ENCODE results near the gene PRR23E. TPM values are rescaled to one million over a fixed set of nuclear protein-coding genes. Genes with fewer than 3 reads are reported as not detected.

PRR23E gene
- total RNA-seq, 1 experiment from 2014 or later = not detected

- Histone ChIP-seq H3K36me3 (ENCODE audit: low read depth) (no peaks in the 10 kb centered on the region), H3K9me2 (ENCODE audit: insufficient read depth) (no peaks in the 10 kb centered on the region), H2AFZ (no peak overlapping the region), H3K79me2 (ENCODE audit: low read depth) (no peaks in the 10 kb centered on the region), H3F3A (ENCODE audit: insufficient read depth, low read depth) (no peaks in the 10 kb centered on the region), H3K9me3 (ENCODE audit: insufficient read depth, low read depth) (no peaks in the 10 kb centered on the region), H3K4me3 (no peak overlapping the region), H4K20me1 (ENCODE audit: insufficient read depth) (no peaks in the 10 kb centered on the region), H3K4me2 (no peak overlapping the region), H3K27ac (no peak overlapping the region), H3K4me1 (replicated peaks; ENCODE audit: insufficient read depth) (no peaks in the 10 kb centered on the region), H3K27me3 (ENCODE audit: insufficient read depth, low read depth) (peaks cover 71% of the 10 kb centered on the region)
- BruUV-seq (replicated peaks) = no TSS peak
- intact Hi-C loops (cut with micrococcal nuclease; ENCODE audit: unreplicated experiment) = no loop called here
- ChIA-PET CTCF (no interaction called here), POLR2A (ENCODE audit: unreplicated experiment) (no interaction called here)
- TF ChIP-seq, protein P1, sequence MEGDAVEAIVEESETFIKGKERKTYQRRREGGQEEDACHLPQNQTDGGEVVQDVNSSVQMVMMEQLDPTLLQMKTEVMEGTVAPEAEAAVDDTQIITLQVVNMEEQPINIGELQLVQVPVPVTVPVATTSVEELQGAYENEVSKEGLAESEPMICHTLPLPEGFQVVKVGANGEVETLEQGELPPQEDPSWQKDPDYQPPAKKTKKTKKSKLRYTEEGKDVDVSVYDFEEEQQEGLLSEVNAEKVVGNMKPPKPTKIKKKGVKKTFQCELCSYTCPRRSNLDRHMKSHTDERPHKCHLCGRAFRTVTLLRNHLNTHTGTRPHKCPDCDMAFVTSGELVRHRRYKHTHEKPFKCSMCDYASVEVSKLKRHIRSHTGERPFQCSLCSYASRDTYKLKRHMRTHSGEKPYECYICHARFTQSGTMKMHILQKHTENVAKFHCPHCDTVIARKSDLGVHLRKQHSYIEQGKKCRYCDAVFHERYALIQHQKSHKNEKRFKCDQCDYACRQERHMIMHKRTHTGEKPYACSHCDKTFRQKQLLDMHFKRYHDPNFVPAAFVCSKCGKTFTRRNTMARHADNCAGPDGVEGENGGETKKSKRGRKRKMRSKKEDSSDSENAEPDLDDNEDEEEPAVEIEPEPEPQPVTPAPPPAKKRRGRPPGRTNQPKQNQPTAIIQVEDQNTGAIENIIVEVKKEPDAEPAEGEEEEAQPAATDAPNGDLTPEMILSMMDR (conservative IDR thresholded peaks at IDR 0.05) = no peak
- no peak for TF ChIP-seq EZH2 (IDR thresholded peaks at IDR 0.05; ENCODE audit: low read depth)
- no peak for DNase-seq
Observed at GRCh38 chr3:127161236-127161635, 31.7 kb upstream of the PRR23E start.

DNA sequence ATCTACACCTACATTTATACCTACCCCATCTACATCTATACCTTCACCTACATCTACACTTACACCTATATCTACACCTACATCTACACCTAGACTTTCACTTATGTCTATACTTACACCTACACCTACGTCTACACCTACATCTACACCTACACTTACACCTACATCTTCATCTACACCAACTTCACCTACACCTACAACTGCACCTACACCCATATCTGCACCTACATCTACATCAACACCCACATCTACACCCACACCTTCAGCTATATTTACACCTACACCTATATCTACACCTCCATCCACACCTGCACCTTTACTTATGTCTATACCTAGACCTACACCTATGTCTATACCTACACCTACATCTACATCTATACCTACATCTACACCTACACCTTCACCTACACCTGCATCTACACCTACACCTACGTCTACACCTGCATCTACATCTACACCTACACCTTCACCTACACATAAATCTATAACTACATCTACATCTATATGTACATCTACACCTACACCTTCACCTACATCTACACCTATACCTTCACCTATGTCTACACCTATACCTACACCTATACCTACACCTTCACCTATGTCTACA lies 30.9 kb upstream of the PRR23E start:
- Histone ChIP-seq H3K4me1 (replicated peaks; ENCODE audit: insufficient read depth) (no peaks in the 10 kb centered on the region), H3K9me2 (ENCODE audit: insufficient read depth) (no peaks in the 10 kb centered on the region), H4K20me1 (ENCODE audit: insufficient read depth) (no peaks in the 10 kb centered on the region), H2AFZ (no peak overlapping the region), H3K4me2 (no peak overlapping the region), H3K4me3 (no peak overlapping the region), H3K27ac (no peak overlapping the region), H3K79me2 (ENCODE audit: low read depth) (no peaks in the 10 kb centered on the region), H3F3A (ENCODE audit: insufficient read depth, low read depth) (no peaks in the 10 kb centered on the region), H3K36me3 (ENCODE audit: low read depth) (no peaks in the 10 kb centered on the region), H3K27me3 (ENCODE audit: insufficient read depth, low read depth) (peaks cover 71% of the 10 kb centered on the region), H3K9me3 (ENCODE audit: insufficient read depth, low read depth) (no peaks in the 10 kb centered on the region)
- POLR2A ChIA-PET (ENCODE audit: unreplicated experiment) = no interaction called here
- TF ChIP-seq, protein P1 (conservative IDR thresholded peaks at IDR 0.05) = no peak
- TF ChIP-seq EZH2 (IDR thresholded peaks at IDR 0.05; ENCODE audit: low read depth) = no peak
- CTCF ChIA-PET = no interaction called here
- no peak for DNase-seq
- intact Hi-C loops (cut with micrococcal nuclease; ENCODE audit: unreplicated experiment) = no loop called here
- BruUV-seq (replicated peaks) = no TSS peak

DNA sequence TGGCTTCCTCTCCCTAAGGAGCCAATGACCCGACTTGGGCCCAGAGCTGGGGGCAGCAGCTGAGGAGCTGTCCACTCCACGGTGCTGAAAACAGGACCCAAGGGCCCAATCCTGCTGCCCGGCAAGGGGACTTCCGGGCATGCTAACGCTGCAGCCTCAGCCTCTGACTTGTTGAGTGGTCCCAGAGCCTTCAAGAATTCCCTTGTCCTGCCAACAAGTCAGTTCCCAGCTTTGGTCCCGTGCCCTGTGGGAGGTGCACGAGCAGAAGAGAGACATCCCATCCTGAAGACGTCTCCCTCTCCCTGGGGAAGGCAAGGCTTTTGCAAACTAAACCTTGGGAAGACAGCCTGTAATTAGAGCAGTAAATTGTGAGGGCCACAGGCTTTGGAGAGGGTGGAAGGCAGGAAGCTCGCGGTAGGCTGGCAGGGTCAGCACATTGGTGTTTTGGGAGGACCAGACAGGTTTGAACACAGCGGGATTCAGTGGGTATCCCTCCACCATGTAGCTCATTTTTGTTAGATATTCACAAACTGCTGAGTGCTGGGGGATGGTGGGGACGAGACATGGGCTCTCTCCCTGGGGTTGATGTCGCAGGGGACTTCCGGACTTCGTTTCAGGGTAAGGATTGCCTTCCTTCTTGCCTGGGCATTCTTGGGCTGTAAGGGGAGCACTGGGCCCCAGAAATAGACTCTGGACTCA lies 29.8 kb upstream of the PRR23E start:
- no TSS peak for BruUV-seq (replicated peaks)

More for the DNA sequence above, 29.8 kb upstream of the PRR23E start:
- no peaks in the 10 kb centered on the region for H3K9me3 ChIP-seq (ENCODE audit: insufficient read depth, low read depth)
- no peaks in the 10 kb centered on the region for H3K9me2 ChIP-seq (ENCODE audit: insufficient read depth)
- CTCF ChIA-PET = no interaction called here
- no peaks in the 10 kb centered on the region for H4K20me1 ChIP-seq (ENCODE audit: insufficient read depth)
- peaks cover 73% of the 10 kb centered on the region for H3K27me3 ChIP-seq (ENCODE audit: insufficient read depth, low read depth)
- no peak overlapping the region for H3K4me3 ChIP-seq
- TF ChIP-seq, protein P1 (conservative IDR thresholded peaks at IDR 0.05) = no peak
- no peak for TF ChIP-seq EZH2 (IDR thresholded peaks at IDR 0.05; ENCODE audit: low read depth)
- H3K27ac ChIP-seq = no peak overlapping the region
- no peaks in the 10 kb centered on the region for H3F3A ChIP-seq (ENCODE audit: insufficient read depth, low read depth)
- intact Hi-C loops (cut with micrococcal nuclease; ENCODE audit: unreplicated experiment) = no loop called here
- H3K4me1 ChIP-seq (replicated peaks; ENCODE audit: insufficient read depth) = no peaks in the 10 kb centered on the region
- POLR2A ChIA-PET (ENCODE audit: unreplicated experiment) = no interaction called here
- H3K79me2 ChIP-seq (ENCODE audit: low read depth) = no peaks in the 10 kb centered on the region
- no peaks in the 10 kb centered on the region for H3K36me3 ChIP-seq (ENCODE audit: low read depth)
- no peak overlapping the region for H3K4me2 ChIP-seq
- H2AFZ ChIP-seq = no peak overlapping the region
- DNase-seq = no peak
